ENCODE measurements around the gene CUL9.

GRCh38 chr6:43142101-43142500 lies 39.9 kb upstream of the CUL9 start:
- TF ChIP-seq TCF4 (CRISPR knock-in tag; IDR thresholded peaks at IDR 0.05; ENCODE audit: borderline replicate concordance) = no peak
- no peak for TF ChIP-seq CSDC2 (CRISPR knock-in tag; IDR thresholded peaks at IDR 0.05)
- TF ChIP-seq BACH2 (CRISPR knock-in tag; IDR thresholded peaks at IDR 0.05; ENCODE audit: borderline replicate concordance) = no peak
- TF ChIP-seq, protein P1, sequence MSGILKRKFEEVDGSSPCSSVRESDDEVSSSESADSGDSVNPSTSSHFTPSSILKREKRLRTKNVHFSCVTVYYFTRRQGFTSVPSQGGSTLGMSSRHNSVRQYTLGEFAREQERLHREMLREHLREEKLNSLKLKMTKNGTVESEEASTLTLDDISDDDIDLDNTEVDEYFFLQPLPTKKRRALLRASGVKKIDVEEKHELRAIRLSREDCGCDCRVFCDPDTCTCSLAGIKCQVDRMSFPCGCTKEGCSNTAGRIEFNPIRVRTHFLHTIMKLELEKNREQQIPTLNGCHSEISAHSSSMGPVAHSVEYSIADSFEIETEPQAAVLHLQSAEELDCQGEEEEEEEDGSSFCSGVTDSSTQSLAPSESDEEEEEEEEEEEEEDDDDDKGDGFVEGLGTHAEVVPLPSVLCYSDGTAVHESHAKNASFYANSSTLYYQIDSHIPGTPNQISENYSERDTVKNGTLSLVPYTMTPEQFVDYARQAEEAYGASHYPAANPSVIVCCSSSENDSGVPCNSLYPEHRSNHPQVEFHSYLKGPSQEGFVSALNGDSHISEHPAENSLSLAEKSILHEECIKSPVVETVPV (CRISPR knock-in tag; IDR thresholded peaks at IDR 0.05) = no peak
- no peak for TF ChIP-seq ESRRG (CRISPR knock-in tag; IDR thresholded peaks at IDR 0.05)
